EL (cell line): Measurements from ENCODE around the gene ZNF431.
"Not testable (repeated sequence)": the region's sequence is repeated elsewhere in the genome, so short reads cannot be mapped to it uniquely, and the experiment has no call there.

ENCODE experiments used
- DNase-seq: peaks from one replicate; pipeline ENCODE4 v3.0.0-alpha.2; 2016

The ZNF431 gene

DNA sequence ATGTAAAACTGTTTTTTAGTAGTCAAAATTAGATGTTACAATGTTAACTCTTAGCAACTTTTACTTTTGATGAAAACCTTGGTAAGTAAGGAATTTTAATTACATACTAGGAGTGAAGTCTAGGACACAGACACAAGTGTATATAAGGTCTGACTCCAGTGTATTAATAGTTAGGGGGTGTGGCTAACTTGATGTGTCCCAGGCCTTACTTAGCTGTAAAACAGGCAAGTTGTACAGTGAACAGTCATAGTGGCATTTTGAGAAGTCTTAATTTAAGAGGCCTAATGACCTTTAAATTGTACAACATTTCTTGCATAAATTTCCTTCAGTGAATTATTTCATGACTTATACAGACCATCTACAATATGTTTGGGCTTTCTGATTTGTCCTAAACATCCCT lies 6.8 kb downstream of the ZNF431 start:
- DNase-seq = no peak

DNA sequence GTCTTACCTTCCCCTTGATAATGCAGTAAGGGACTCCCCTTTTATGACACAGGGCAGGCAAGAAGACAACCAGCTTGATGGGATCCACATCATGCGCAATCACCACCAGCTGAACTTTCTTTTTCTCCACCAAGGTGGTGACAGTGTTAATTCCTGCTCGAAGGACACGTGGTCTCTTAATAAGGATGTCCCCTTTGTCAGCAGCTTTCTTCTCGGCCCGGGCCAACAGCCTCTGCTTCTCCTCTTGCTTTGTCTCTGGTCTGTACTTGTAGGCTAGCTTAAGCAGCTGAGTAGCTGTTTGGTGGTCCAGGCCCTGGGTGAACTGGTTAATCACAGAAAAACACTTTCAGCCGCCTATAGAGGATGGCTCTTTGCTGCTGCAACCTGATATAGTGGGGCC lies 8.0 kb downstream of the ZNF431 start:
- no peak for DNase-seq

DNA sequence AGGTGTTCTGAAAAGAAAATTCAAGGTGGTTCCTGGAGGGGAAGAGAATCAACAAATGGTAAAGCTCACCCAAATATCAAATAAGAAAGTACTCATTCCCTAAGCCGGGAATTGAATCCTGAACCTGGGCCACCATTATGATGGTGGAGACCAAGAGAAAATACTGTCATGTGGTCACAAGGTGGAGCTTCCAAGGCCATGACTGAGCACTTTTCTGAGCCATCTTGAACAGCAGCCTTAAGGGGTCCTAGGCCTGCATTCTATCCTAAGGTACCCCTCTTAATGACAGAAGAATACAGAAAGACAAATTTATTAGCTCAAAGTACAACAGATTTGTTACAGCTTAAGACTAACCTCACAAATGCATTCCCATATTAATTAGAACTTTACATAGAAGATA lies 9.6 kb downstream of the ZNF431 start:
- no peak for DNase-seq

DNA sequence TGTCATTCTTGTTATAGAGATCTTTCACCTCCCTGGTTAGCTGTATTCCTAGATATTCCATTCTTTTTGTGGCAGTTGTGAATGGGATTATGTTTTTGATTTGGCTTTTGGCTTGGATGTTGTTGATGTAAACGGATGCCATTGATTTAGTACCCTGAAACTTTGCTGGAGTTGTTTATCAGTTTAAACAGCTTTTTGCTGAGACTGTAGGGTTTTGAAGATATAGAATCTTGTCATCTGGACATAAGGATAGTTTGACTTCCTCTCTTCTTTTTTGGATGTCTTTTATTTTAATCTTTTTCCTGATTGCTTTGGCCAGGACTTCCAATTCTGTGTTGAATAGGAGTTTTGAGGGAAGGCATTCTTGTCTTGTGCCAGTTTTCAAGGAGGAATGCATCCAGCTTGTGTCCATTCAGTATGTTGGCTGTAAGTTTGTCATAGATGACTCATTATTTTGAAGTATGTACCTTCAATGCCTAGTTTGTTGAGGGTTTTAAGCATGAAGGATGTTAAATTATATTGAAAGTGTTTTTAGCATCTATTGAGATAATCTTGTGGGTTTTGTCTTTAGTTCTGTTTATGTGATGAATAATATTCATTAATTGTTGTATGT lies 16.8 kb downstream of the ZNF431 start:
- peak; percentile 58 for DNase-seq

DNA sequence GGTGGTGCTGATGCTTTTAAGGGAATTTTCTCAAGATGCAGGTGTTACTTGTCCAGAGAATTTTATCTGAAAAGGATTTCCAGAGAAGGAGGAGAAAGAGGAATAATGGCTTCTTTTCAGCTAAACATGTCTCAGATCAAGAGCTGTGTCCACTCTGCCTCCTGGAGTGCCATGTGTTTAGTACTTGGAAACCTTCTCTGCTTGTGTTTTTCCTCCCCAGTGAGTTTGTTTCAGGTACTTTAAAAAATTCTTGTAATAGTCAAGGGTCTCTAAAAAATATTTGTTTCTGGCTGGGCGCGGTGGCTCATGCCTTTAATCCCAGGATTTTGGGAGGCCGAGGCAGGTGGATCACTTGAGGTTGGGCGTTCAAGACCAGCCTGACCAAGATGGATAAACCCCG lies 22.7 kb downstream of the ZNF431 start:
- DNase-seq = no peak

DNA sequence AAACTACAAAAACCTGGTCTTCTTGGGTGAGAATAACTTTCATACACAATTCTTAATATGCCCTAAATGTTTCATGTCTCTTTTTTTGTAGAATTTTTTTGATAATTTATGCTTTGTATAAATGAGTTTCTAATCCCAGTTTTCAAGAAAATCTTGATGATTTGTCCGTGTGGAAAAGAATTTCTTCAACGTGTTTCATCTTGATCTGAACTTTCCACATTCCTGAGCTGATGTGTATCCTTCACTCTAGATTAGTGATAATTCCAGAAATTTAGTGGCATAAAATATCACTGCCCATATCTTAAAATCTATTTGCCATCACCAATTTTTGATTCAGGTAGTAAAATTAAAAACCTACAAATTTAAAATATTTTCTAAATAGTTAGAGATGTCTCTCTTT lies 24.6 kb downstream of the ZNF431 start:
- no peak for DNase-seq

DNA sequence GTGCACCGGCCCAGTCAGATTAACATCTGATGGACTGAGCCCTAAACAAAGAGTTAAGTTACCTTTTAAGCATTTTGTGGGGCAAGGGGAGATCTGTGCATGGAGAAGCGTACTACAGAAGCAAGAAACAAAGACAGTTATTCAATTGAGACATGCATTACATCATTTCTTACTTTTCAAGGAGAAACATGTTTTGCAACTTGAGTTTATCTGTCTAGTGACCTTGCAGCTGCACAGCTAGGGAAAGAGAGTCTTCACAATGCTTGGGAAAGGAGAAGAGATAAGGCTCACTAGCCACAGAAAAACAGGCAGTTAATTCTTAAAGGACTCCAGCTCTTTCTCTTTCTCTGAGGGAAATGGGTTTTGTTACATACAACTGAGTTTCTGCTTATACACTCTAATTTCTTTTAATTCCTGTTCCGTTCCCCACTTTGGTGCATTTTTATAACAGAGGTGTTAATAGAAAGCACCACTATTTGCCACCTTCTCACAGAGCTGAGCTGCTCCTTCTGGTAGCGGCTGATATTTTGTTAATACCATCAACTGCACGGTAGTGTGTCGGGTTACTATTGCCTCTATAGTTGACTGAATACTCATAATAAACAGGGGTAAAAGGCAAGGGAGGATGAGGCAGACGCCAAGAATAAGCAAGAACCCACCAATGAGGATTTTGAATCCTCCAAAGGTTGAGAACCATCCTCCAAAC lies 55.9 kb downstream of the ZNF431 start:
- no peak for DNase-seq

DNA sequence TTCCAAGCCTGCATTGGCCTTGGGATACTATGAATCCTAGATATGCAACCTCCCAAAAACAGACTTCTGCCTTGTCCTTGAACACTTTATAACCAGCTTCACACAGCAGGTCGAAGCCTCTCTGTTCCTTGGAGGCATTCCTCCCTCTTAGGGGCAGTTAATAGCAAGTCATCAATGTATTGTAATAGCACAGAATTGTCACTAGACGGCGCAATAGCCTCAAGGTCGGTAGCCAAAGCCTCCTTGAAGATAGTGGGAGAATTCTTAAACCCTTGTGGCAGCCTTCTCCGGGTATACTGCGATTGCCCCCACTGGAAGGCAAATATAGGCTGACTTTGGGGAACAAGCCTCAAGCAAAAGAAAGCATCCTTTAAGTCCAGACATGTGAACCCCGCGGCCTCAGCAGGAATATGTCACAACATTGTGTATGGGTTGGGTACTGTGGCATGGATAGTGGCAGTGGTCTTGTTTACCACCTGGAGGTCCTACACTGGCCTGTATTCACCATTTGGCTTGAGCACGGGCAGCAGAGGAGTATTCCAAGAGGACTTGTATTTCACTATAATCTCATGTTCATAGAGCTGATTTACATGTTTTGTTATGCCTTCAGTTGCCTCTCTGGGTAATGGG lies 61.1 kb downstream of the ZNF431 start:
- DNase-seq = peak; percentile 64

DNA sequence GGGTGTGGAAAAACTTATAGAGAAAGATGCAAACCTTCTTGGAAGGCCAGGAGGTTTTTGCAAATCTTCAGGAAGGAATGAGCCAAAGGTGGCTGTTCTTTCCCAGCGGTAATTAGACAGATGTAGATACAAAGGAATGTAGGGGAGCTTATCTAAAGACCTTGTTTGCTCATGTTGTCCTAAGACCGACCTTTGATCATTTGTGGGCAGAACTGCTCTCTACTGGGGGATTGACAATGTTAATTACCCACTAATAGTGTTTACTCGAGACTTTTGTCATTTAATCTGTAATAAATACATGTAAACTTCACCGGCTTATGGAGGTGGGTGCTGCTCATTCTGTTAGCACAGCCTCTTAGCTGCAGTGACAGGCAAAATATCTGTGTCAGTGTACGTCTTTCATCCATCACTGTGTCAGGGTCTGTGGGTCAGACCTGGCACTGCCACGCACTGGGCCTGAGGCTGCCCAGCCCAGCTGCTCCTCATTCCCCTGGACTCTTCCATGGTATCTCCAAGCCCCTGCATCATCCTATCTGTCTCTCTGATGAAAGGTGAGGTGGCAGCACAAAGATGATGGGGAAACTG lies 68.3 kb downstream of the ZNF431 start:
- DNase-seq = no peak

DNA sequence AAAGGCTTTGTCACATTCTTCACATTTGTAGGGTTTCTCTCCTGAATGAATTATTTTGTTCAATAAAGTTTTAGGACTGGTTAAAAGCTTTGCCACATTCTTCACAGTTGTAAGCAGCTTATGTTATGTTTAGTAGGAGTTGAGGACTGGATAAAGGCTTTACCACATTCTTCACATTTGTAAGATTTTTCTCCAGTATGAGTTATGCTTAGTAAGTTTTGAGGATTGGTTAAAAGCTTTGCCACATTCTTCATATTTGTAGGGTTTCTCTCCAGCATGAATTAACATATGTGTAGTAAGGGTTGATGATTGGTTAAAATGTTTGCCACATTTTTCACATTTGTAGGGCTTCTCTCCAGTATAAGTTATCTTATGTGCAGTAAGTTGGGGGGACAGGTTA lies 79.9 kb downstream of the ZNF431 start:
- peak; percentile 79 for DNase-seq

DNA sequence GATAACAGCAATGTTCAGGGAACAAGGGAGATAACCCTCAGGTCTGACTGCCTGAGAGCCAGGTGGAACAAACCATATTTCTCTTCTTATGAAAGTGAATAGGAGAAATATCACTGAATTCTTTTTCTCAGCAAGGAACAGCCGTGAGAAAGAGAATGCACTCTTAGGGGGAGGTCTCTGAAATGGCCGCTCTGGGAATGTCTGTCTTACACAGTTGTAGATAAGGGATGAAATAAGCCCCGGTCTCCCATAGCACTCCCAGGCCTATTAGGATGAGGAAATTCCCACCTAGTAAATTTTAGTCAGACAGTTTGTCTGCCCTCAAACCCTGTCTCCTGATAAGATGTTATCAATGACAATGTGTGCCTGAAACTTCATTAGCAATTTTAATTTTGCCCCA lies 88.1 kb downstream of the ZNF431 start:
- DNase-seq = not testable (repeated sequence)

DNA sequence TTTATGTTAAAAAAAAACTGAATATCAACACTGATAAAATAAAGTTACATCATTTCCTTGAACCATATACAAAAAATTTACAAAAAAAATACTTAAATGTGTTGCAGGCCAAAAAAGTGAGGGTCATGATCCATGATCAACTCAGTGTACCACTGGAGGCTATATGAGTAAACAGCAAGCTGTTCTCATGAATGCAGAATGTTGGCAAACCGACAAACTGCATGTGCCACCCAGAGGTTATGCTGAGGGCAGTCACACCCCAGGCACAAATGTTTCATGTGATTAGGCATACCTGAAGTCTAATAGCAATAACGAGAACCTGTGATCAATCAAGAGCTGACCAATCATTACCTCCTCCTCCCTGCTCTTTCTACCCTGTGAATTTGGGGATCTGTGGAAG lies 91.9 kb downstream of the ZNF431 start:
- peak; percentile 57 for DNase-seq

DNA sequence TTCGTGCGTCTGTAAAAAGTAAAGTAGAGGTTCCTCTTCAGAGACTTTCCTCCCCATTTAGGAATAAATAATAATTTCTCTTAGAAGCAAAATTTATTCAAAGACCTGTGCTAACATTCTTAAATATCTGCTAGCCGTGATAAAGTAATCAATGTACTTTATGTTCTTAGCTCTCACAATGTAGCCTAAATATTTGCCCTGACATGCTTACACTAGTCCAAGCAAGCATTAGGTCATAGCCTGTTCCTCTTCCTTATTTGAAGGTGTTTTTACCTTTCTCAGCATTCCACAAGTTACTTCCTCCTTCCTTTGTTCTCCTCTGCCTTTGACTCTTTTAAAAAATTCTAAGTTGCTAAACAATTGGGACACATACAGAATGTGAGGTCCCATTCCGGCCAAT lies 94.9 kb downstream of the ZNF431 start:
- not testable (repeated sequence) for DNase-seq

DNA sequence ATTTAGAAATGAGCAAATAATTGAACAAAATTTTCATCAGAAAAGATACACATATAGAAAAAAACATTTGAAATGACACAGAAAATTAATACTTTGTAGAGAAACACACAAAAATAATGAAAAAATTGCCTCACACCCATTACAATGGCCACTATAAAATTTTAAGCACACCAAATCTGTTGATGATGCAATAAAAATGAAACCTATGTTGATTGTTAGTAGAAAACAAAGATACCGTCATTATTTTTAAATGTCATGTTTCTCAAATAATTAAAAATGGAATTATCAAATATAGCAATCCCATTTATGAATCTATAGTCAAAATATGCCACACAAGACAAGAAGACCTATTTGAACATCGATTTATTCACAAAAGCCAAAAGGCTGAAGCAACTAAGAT lies 96.8 kb downstream of the ZNF431 start:
- DNase-seq = no peak
